Measurements from ENCODE around the gene MFN2.

Gene MFN2

DNA sequence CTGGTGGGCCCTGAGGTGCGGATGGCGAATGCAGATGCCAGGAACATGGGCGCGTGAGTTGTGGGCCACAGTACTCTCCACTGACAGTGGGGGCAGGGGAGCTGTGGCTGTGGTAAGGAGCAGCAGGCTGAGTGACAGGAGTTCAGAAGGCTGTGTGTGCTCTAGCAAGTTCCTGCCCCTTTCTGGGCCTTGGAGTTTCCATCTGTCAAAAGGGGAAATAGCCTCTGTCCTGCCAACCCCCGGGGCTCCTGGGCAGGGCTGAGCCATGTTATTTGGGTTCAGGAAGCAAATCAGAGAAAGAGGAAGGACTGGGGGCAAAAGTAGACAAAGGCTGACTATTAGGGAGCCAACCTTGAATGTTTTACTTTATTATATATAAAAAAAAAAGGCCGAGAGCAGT, 19.5 kb upstream of the MFN2 start:
- peak in 1 of 2 donors; percentile 50 for DNase-seq

DNA sequence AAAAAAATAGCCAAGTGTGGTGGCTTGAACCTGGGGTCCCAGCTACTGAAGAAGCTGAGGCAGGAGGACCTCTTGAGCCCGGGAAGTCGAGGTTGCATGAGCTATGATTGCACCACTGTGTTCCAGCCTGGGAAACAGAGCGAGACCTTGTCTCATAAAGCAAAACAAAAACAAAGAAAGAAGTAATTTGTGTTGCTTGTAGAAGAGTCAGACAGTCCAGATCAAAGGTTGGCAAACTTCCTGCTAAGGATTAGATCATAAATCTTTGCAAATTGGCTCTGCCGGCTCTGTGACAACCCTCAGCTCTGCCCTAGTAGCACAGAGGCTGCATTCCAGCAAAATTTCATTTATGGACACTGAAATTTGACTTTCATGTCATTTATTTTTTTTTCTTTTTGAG, 19.0 kb upstream of the MFN2 start:
- no peak for DNase-seq

DNA sequence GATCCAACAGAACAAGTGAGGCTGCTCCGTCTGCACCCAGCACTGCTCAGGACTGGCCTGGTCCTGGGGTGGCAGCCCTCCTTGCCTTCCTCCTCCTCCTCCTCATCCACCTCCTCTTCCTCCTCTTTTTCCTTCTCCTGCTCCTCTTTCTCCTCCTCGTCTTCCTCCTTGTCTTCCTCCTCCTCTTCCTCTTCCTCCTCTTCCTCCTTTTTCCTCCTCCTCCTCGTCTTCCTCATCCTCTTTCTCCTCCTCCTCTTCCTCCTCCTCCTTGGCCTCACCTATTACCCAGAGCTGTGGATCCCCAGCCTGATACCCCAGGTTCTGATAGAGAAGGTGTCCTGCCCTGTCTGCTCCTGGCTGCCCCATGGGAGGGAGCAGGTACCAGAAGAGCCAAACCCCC, 16.6 kb upstream of the MFN2 start:
- no peak for DNase-seq

DNA sequence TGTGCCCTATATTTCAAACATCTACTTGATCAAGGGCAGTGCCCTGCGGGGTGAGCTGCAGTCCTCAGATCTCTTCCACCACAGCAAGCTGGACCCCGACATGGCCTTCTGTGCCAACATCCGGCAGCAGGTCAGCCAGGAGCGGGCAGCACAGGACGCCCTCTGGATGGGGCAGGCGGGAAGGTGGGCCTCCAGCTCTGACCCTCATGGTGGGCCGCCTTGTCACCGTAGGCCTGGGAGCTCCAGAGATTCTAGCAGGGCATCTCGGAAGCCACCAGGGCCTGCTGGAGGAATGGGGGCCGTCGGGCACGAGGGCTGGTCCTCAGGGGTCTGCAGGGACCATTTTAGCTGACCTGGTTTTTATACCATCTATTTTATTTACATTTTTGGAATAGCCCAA, 15.6 kb upstream of the MFN2 start:
- no peak for DNase-seq

DNA sequence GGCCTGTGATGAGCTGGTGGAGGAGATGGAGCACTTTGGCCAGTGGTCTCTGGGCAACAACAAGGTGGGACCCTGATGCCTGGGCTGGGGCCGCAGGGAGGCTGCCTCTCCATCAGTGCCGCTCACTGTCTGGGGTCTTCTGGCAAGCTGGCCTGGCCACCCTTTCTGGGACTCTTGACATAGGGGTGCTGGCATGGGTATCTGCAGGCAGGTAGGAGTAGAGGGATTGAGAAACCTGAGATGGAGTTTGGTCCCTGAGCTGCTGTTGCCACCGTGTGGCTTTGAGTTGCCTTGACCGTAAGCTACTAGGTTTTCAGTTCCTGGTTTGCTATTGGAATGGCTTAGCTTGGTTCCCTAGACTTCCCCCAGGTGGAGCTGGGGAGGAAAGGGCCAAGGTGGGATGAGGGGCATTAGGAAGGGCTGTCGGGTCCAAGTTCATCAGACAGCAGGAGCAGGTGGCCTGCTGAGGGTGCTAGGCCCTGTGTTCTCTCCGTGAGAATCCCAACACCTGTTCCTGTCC, 13.2 kb upstream of the MFN2 start:
- peak; percentile 16 to 33 for DNase-seq

DNA sequence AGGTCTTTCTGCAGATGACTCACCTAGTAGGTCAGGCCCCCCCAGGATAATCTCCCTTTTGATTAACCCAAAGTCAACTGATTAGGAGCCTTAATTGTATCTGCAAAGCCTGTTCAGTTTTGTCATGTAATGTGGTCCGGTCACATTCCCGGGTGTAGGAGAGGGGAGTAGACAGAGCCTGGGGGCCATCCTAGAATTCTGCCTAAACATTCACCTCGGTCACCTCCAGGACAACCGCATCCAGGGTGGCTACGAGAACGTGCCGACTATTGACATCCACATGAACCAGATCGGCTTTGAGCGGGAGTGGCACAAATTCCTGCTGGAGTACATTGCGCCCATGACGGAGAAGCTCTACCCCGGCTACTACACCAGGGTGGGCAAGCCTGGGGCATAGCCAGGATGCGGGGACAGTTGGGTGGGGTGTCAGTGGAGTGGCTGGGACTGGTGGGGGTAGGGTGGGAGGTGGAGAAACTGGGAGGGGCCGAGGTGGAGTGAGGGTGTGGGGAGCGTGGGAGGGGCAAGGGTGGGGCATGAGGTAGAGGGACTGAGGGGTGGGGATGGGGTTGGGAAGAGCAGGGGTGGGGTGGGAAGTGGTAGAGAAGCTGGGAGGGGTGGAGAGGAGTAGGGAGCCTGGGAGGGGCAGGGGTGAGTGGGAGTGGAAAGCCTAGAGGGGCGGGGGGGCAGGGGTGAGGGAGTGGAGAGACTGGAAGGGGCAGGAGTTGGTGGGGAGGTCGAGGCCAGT, 9.6 kb upstream of the MFN2 start:
- no peak for DNase-seq

DNA sequence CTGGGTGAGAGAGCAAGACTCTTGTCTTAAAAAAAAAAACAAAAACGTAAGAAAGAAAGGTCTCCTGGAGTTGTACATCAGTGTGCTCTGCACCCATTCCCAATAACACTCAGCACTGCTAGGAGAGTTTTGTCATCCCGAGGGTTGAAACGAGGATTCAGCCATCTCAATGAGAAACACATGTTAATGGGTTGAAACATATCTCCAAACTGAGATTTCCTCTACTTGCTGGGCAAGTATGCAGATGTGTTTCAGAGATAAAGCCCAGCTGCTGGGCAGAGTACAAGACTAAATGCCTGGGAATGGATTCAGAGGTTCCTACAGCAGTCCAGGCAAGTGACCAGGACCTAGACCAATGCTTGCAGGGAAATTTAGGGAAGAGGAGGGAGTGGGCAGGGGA, 2.6 kb upstream of the MFN2 start:
- DNase-seq, result no peak

DNA sequence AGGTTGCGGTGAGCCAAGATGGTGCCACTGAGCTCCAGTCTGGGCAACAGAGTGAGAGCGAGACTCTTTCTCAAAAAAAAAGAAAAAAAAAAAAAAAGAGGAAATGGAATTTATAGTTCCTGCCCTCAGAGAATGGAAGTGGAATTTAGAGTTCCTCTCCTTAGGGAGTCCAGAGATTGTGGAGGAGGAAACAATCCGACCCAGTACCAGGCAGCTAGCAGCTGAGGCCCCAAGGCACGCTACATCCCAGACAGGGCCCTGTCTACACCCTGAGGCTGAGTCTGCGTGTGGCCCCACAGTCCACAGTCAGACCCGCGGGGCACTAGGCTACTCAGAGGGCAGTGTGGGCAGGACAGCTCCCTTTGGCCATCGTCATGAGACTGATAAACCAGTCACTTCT, 1.9 kb upstream of the MFN2 start:
- DNase-seq, result no peak

DNA sequence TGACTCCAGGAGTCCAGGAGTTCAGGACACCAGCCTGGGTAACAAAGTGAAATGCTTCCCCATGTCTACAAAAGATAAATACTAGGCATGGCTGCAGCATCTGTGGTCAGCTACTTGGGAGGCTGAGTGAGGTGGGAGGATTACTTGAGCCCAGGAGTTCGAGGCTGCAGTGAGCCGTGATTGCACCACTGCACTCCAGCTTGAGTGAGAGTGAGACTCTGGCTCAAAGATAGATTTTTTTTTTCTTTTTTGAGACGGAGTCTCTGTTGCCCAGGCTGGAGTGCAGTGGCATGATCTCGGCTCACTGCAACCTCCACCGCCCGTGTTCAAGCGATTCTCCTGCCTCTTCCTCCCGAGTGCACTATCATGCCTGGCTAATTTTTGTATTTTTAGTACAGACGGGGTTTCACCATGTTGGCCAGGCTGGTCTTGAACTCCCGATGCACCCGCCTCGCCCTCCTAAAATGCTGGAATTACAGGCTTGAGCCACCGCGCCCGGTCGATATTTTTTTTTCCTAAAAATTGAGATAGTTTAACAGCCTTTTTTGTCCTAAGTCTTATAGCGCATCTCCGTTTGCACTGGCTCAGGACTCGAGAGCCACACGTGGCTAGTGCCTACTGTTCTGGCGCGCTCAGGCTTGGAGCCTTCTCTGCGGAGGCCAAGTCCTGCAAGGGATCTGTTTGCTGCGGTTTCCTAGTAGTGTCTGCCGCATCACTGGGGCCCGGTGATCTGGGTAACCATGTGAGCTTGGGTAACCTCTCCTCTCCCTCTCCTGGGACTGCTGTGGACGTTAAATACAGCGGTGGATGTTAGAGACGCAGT, 1.0 kb upstream of the MFN2 start:
- no peak for DNase-seq

DNA sequence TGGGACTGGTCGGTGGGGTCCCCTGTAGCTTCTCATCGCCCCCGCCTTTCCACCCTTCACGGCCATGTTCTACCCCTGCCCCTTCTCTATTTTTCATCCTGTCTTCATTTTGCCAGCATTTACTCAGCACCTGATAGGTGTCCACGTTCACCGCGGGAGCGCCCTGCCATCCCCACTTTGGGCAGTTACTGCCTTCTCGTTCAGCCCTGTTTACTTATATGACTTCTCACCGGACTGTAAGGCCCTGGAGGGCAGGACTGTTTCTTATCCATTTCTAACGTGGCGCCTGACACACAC, 380 bp downstream of the MFN2 start:
- DNase-seq, result no peak

DNA sequence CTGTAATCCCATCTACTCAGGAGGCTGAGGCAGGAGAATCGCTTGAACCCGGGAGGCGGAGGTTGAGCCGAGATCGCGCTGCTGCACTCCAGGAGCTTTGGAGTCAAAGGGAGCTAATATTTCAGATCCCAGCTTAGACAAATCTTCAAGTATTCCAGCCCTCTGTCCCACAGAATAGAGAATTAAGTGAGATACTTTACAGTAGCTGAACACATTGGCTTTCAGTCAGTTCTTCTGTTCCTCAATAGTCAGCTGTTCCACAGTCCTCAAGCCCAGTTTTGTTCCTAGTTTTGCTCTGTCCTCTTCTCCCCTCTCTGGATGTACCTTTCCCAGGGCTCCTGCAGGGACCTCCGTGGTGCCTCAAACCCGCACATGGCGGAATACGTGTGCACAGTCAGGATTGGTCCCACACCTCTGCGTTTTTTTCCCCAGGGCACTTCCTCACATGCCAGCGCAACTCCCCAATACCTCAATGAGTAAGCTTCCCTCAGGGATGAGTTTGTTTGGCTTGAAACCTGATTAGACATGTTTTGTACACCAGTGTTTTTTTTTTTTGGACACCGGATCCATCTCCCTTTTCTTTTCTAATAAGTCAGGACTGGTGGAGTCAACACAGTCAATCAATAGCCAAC, 1.2 kb downstream of the MFN2 start:
- no peak for DNase-seq

DNA sequence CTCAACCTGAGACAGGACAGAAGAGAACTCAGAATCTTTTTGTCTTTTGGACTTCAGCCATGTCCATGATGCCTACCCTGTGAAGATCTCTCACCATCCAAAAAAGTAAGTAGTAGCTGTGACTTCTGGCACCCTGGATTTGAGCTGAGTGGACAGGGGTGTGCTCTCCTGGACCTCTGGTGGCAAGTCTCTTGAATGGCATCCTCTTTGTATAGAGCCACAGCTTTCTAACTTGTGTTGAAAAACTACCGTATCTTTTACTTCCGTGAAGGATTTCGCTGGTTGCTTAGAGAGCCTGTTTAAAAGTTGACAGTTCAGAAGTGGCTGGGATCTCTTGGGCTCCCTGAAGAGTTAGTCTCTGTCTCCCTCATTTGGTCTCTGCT, 1.8 kb downstream of the MFN2 start:
- peak in 1 of 2 donors; percentile 19 for DNase-seq

DNA sequence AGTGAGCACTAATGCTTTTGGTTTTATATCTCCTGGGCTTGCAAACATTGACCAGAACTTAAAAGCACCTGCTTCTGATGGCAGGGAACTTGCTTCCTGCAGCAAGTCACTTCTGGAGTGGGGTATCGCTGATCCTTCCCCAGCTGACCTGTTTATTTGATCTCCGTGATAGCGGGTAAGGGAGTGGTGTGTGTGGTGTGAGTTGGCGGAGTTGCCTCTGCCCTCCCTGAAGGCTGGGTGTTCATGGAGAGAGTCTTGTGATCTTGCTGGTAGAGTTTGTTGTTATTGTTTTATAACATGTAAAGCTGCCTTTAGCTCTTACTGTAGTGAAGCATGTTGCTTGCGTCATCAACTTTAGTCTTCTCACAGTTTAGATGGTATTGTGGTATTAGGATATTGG, 3.9 kb downstream of the MFN2 start:
- DNase-seq, result no peak

DNA sequence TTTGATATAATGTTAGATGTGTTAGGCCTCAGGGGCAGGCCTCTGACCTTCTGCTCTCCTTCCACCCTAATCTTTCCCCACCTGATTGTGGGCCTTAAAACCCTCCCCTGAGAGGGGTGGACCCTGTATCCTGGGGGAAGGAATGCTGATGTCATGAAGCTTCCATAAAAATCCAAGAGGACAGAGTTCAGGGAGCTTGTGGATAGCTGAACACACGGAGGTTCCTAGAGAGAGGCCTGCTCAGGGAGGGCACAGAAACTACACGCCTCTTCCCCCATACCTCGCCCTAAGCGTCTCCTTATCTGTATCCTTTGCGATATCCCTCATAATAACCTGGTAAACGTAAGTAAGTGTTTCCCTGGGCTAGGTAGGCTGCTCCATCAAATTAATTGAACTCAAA, 4.3 kb downstream of the MFN2 start:
- no peak for DNase-seq

DNA sequence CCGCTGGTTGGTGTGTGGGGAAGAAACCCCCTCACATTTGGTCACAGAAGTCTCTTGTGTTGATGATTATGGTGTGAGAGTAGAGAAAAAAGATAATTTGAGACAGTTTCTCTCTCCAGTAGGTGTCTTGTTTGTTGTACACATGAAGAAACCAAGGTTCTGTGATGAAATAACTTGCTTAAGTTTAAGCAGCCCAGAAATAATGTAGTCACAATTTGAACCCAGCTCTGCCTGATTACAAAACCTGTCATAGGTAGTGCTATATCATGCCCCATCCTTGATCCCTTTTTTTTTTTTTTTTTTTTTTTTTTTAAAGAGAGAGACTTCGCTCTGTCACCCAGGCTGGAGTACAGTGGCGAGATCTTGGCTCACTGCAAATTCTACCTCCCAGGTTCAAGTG, 4.9 kb downstream of the MFN2 start:
- no peak for DNase-seq

DNA sequence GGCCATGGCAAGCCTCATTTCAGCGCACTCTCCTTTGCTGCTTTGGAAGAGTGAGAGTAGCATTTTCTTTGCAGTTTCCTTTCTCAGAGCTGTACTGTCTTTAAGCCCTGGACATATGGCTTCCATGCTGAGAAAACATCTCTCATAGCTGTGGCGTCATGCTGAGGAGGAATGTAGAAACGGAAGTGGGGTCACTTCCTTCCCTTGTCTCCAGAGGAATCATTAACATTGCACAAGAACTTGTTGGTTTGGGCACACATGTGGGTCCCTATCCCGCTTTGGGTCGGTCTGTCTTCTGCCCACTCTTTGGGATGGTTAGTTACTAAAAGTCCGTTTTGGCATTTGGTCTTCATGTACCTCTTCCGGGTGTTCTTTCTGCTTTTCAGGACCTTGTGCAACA, 5.6 kb downstream of the MFN2 start:
- no peak for DNase-seq

DNA sequence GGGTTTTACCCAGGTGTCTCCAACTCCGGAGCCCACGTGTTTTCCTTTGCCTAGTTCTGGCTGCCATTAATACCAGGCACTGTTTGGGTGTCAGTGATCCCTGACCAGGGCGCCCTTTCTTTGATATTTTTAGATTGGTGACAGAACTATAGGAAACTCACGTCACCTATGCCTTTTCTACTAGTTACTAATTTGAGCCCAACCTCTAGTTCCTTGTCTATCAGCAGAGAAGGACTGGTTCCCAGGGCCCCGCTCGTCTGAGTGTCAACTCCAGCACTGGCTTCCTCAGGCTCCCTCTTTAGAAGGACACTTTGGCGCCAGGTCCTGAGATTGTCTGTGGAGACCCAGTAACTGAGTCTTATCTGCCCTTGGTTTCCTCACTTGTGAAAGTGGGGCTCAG, 9.4 kb downstream of the MFN2 start:
- no peak for DNase-seq

DNA sequence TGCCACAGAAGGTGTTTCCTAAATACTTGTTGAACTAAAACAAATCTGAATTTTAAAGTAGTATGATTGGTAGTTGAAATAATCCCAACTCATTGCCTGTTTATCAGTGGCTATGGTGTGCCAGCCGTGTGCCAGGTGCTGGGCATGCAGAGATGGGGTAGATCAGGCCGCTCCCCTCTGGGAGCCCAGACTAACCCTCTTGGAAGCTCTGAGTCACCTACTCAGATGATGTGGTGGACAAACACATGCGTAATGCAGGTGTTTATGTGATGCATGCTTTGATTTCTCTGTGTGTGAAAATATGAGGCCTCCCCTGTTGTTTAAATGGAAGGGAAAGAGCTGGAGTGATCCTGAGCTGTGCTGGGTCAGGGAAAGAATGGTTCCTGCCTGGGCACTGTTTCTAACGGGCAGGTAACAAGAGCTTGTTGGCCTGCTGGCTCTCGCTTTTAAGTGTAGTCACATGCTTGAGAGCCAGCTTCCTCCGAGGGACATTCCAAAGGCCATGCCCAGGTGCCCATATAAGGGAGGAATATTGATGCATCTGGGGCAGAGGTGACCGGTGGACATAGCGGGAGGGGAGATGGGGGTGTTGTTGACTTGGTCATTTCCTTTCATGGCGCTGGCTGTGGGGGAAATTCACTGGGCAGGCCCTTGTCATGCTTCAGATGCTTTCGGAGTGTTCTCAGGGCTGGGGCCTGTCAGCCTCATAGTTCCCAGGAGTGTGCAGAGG, 10.2 kb downstream of the MFN2 start:
- DNase-seq, result no peak

DNA sequence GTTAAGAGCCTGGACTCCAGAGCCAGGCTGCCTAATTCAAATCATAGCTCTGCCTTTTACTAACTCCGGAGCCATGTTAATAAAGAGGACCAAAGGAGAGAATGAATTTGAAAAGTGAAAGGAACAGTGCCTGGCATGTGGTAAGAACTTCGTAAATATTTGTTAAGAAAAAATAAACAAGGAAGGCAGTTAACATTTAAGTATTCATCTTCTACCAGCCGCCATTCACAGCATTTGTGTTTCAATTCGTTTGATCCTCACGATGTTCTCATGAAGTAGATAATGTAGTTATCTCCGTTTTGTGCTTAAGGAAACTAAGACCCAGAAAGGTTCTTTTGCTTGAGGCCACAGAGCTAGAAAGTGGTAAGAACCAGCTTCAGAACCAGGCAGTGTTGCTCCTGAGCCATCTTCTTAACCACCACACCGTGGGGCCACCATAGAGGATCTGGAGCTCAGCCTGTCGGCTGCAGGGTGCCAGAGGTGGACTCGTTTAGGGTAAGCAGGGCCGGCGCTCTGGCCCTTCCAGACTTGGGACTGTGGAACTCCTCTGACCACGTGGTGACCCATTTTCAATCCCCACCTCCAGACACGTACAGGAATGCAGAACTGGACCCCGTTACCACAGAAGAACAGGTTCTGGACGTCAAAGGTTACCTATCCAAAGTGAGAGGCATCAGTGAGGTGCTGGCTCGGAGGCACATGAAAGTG, 11.9 kb downstream of the MFN2 start:
- DNase-seq, result no peak

DNA sequence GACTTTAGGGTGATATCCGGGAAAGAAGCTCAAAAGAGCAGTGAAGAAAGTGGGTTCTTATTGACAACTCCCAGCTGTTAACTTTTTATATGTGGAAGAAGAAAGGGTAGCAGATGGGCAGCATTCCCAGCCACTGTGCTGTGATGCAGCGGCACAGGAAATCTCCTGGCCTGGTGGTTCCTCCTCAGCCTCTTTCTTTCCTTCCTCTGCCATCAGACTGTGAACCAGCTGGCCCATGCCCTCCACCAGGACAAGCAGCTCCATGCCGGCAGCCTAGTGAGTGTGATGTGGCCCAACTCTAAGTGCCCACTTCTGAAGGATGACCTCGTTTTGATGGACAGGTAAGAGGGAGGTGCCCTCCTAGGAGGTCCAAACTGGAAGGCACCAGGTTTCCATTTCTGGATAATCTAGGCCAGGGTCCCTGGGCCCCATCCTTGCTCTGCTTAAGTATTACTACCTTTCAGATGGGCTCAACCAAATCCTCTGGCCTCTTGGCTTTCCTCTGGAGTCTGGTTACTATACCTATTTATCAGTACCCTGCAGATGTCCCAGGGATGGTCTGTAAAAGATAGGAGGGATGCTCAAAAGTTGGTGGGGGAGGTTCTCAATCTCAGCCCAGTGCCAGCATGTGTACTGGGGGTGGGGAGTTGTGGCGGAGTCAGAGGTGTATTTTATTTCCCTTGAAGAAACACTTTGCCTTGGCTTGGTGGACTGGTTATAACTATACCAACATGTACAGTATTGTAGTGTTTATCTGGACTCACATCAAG, 17.0 kb downstream of the MFN2 start:
- no peak for DNase-seq

DNA sequence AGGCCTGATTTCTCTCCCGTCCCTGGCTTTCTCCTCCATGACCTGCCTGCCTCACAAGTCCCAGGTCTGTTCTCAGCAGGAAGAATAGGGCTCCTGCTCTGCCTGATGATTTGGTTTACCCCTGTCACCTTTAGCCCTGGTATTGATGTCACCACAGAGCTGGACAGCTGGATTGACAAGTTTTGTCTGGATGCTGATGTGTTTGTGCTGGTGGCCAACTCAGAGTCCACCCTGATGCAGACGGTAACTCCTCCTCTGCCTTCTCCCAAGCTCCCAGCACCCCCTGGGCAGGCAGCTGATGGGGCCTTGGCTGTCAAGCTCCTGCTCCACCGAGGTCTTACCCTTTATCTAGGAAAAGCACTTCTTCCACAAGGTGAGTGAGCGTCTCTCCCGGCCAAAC, 18.4 kb downstream of the MFN2 start:
- DNase-seq, result no peak

DNA sequence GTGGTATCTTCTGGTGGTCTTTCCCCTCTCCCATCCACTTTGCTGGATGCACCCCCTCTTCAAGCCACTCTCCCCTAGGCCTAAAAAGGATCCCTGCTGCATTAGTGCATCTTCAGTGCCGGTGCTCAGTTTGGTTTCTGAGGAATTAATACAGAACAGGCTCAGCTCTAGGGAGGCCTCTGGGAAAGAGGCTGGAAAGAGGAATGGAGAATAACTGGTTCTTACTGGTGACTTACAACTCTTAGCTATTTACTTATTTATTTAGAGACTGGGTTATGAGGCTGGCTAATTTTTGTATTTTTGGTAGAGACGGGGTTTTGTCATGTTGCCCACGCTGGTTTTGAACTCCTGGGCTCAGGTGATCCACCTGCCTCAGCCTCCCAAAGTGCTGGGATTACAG, 19.0 kb downstream of the MFN2 start:
- DNase-seq, result no peak

All from CD4-positive, alpha-beta T cell treated with Interleukin-4 for 1 hour (primary cell).